Stomach smooth muscle (tissue), 2 donors: Measurements from ENCODE around the gene TK2.

ENCODE experiments used
- H3K27ac ChIP-seq: one replicate; pipeline ENCODE4 v1.7.0; 2013; ENCODE audit warnings: mild to moderate bottlenecking, low read length, inconsistent platforms
- H3K27me3 ChIP-seq, 2 donors: one replicate each; pipeline ENCODE4 v1.7.0; 2013; ENCODE audit warnings: low read length in 2 of 2; ENCODE audit not compliant: insufficient read depth in 2 of 2, control insufficient read depth in 1 of 2
- H3K36me3 ChIP-seq, 2 donors: one replicate each; pipeline ENCODE4 v1.7.0; 2013; ENCODE audit warnings: low read length in 2 of 2; ENCODE audit not compliant: control insufficient read depth in 2 of 2, insufficient read depth in 2 of 2
- H3K4me1 ChIP-seq: one replicate; pipeline ENCODE4 v1.7.0; 2013; ENCODE audit warnings: low read length; ENCODE audit not compliant: control insufficient read depth, insufficient read depth
- H3K4me3 ChIP-seq, 2 donors: one replicate each; pipeline ENCODE4 v1.7.0; 2013; ENCODE audit warnings: low read length in 2 of 2
- H3K9ac ChIP-seq, 2 donors: one replicate each; pipeline ENCODE4 v1.7.0; 2013; ENCODE audit warnings: low read length in 2 of 2, mild to moderate bottlenecking in 1 of 2
- H3K9me3 ChIP-seq, 2 donors: one replicate each; pipeline ENCODE4 v1.7.0; 2013; ENCODE audit warnings: low read length in 2 of 2; ENCODE audit not compliant: control insufficient read depth in 2 of 2
- donor health status: healthy.
- donor health status: Pancreatic carcinoma.

Gene TK2

GRCh38 chr16:66479661-66480264 lies 70.2 kb downstream of the TK2 start:
- Histone ChIP-seq H3K36me3 (no peaks in the 10 kb centered on the region), H3K9me3 (no peaks in the 10 kb centered on the region), H3K4me3 (no peak overlapping the region), H3K4me1 (peaks cover 8% of the 10 kb centered on the region), H3K27me3 (peaks cover 5 to 19% of the 10 kb centered on the region in 2 donors), H3K27ac (no peak overlapping the region), H3K9ac (no peak overlapping the region)

GRCh38 chr16:66478733-66479511 lies 71.0 kb downstream of the TK2 start:
- H3K9me3 ChIP-seq, result no peaks in the 10 kb centered on the region
- no peak overlapping the region for H3K4me3 ChIP-seq
- H3K27me3 ChIP-seq, result peaks cover 5 to 21% of the 10 kb centered on the region in 2 donors
- no peak overlapping the region for H3K27ac ChIP-seq
- H3K4me1 ChIP-seq, result peaks cover 7% of the 10 kb centered on the region
- H3K9ac ChIP-seq, result no peak overlapping the region
- no peaks in the 10 kb centered on the region for H3K36me3 ChIP-seq

- Histone ChIP-seq H3K27ac (no peak overlapping the region), H3K4me3 (no peak overlapping the region), H3K9ac (no peak overlapping the region), H3K36me3 (no peaks in the 10 kb centered on the region), H3K27me3 (peaks cover 5 to 21% of the 10 kb centered on the region in 2 donors), H3K9me3 (no peaks in the 10 kb centered on the region), H3K4me1 (no peaks in the 10 kb centered on the region)
Observed at GRCh38 chr16:66477028-66477515, 72.8 kb downstream of the TK2 start.

- Histone ChIP-seq H3K9ac (no peak overlapping the region), H3K4me3 (no peak overlapping the region), H3K4me1 (no peaks in the 10 kb centered on the region), H3K36me3 (no peaks in the 10 kb centered on the region), H3K27ac (no peak overlapping the region), H3K27me3 (peaks cover 5 to 21% of the 10 kb centered on the region in 2 donors), H3K9me3 (no peaks in the 10 kb centered on the region)
Observed at GRCh38 chr16:66476328-66477027, 73.4 kb downstream of the TK2 start.

GRCh38 chr16:66475232-66475631 lies 74.7 kb downstream of the TK2 start:
- Histone ChIP-seq H3K4me3 (no peak overlapping the region), H3K9me3 (no peaks in the 10 kb centered on the region), H3K27me3 (peaks cover 5 to 21% of the 10 kb centered on the region in 2 donors), H3K36me3 (peaks cover 0 to 2% of the 10 kb centered on the region in 2 donors), H3K9ac (no peak overlapping the region), H3K27ac (no peak overlapping the region), H3K4me1 (no peaks in the 10 kb centered on the region)

- Histone ChIP-seq H3K36me3 (peaks cover 0 to 2% of the 10 kb centered on the region in 2 donors), H3K27ac (no peak overlapping the region), H3K27me3 (peaks cover 5 to 21% of the 10 kb centered on the region in 2 donors), H3K9me3 (no peaks in the 10 kb centered on the region), H3K4me3 (no peak overlapping the region), H3K4me1 (no peaks in the 10 kb centered on the region), H3K9ac (no peak overlapping the region)
Observed at GRCh38 chr16:66474750-66475199, 75.1 kb downstream of the TK2 start.

- Histone ChIP-seq H3K36me3 (peaks cover 0 to 2% of the 10 kb centered on the region in 2 donors), H3K4me3 (no peak overlapping the region), H3K27me3 (peaks cover 5 to 21% of the 10 kb centered on the region in 2 donors), H3K27ac (no peak overlapping the region), H3K4me1 (no peaks in the 10 kb centered on the region), H3K9ac (no peak overlapping the region), H3K9me3 (no peaks in the 10 kb centered on the region)
Observed at GRCh38 chr16:66473654-66474519, 76.0 kb downstream of the TK2 start.

GRCh38 chr16:66473051-66473571 lies 76.8 kb downstream of the TK2 start:
- Histone ChIP-seq H3K27me3 (peaks cover 5 to 21% of the 10 kb centered on the region in 2 donors), H3K27ac (no peak overlapping the region), H3K9me3 (no peaks in the 10 kb centered on the region), H3K4me1 (no peaks in the 10 kb centered on the region), H3K36me3 (peaks cover 0 to 2% of the 10 kb centered on the region in 2 donors), H3K4me3 (no peak overlapping the region), H3K9ac (no peak overlapping the region)

- Histone ChIP-seq H3K4me1 (no peaks in the 10 kb centered on the region), H3K4me3 (no peak overlapping the region), H3K9me3 (peaks cover 0 to 1% of the 10 kb centered on the region in 2 donors), H3K27ac (no peak overlapping the region), H3K36me3 (peaks cover 0 to 2% of the 10 kb centered on the region in 2 donors), H3K27me3 (peaks cover 3 to 10% of the 10 kb centered on the region in 2 donors), H3K9ac (no peak overlapping the region)
Observed at GRCh38 chr16:66471716-66472393, 78.1 kb downstream of the TK2 start.
